ENCODE measurements around the gene SSTR5. TPM values are rescaled to one million over a fixed set of nuclear protein-coding genes. Genes with fewer than 3 reads are reported as not detected.

The SSTR5 gene
- polyA plus RNA-seq, 6 donors from 2014 or later = not detected

GRCh38 chr16:1065469-1066128 is 6.9 kb upstream of the SSTR5 start:
- ATAC-seq (ENCODE audit: low read depth in 2 of 2) (no peak), DNase-seq (no peak)
- H3K4me1 Mint-ChIP-seq = peaks cover 0 to 6% (median 0%) of the 10 kb centered on the region in 3 donors
- H3K27ac Mint-ChIP-seq = peak overlapping the region in 1 of 6 donors; percentile 41
- H3K9me3 Mint-ChIP-seq = peaks cover 0 to 3% (median 0%) of the 10 kb centered on the region in 7 donors
- no peak overlapping the region for H3K4me3 Mint-ChIP-seq
- H3K36me3 Mint-ChIP-seq = no peaks in the 10 kb centered on the region
- peaks cover 9 to 72% (median 43%) of the 10 kb centered on the region in 3 donors for H3K27me3 Mint-ChIP-seq

- H3K4me3 Mint-ChIP-seq = no peak overlapping the region
- peaks cover 0 to 6% (median 0%) of the 10 kb centered on the region in 3 donors for H3K4me1 Mint-ChIP-seq
- H3K9me3 Mint-ChIP-seq = peaks cover 0 to 3% (median 0%) of the 10 kb centered on the region in 7 donors
These were observed 5.9 kb upstream of the SSTR5 start for GRCh38 chr16:1066584-1067172.

GRCh38 chr16:1067629-1068028 is 4.9 kb upstream of the SSTR5 start:
- Mint-ChIP-seq H3K4me1 (peaks cover 0 to 6% (median 0%) of the 10 kb centered on the region in 3 donors), H3K36me3 (no peaks in the 10 kb centered on the region), H3K9me3 (peaks cover 0 to 3% (median 0%) of the 10 kb centered on the region in 7 donors), H3K27me3 (peaks cover 9 to 77% (median 43%) of the 10 kb centered on the region in 3 donors), H3K27ac (peak overlapping the region in 1 of 6 donors; percentile 74), H3K4me3 (no peak overlapping the region)
- ATAC-seq (ENCODE audit: low read depth in 2 of 2) (no peak), DNase-seq (no peak)

More at GRCh38 chr16:1066584-1067172, 5.9 kb upstream of the SSTR5 start:
- Mint-ChIP-seq H3K27ac (no peak overlapping the region), H3K27me3 (peaks cover 9 to 79% (median 43%) of the 10 kb centered on the region in 3 donors), H3K36me3 (no peaks in the 10 kb centered on the region)
- ATAC-seq (ENCODE audit: low read depth in 2 of 2) = no peak
- no peak for DNase-seq

GRCh38 chr16:1068451-1068850 is 4.1 kb upstream of the SSTR5 start:
- H3K4me3 Mint-ChIP-seq = no peak overlapping the region
- DNase-seq (no peak), ATAC-seq (ENCODE audit: low read depth in 2 of 2) (no peak)
- H3K27me3 Mint-ChIP-seq = peaks cover 9 to 69% (median 42%) of the 10 kb centered on the region in 3 donors
- H3K9me3 Mint-ChIP-seq = peaks cover 0 to 3% (median 0%) of the 10 kb centered on the region in 7 donors
- H3K27ac Mint-ChIP-seq = no peak overlapping the region
- no peaks in the 10 kb centered on the region for H3K36me3 Mint-ChIP-seq
- peaks cover 0 to 6% (median 0%) of the 10 kb centered on the region in 3 donors for H3K4me1 Mint-ChIP-seq

- no peak overlapping the region for H3K27ac Mint-ChIP-seq
- H3K36me3 Mint-ChIP-seq = no peaks in the 10 kb centered on the region
- peaks cover 0 to 6% (median 0%) of the 10 kb centered on the region in 3 donors for H3K4me1 Mint-ChIP-seq
- H3K9me3 Mint-ChIP-seq = peaks cover 0 to 3% (median 0%) of the 10 kb centered on the region in 7 donors
- no peak overlapping the region for H3K4me3 Mint-ChIP-seq
- DNase-seq (no peak), ATAC-seq (ENCODE audit: low read depth in 2 of 2) (no peak)
- peaks cover 4 to 63% (median 35%) of the 10 kb centered on the region in 3 donors for H3K27me3 Mint-ChIP-seq
These were observed 3.4 kb upstream of the SSTR5 start for GRCh38 chr16:1069154-1069553.

- Mint-ChIP-seq H3K27me3 (peaks cover 4 to 55% (median 26%) of the 10 kb centered on the region in 3 donors), H3K9me3 (peaks cover 0 to 3% (median 0%) of the 10 kb centered on the region in 7 donors), H3K27ac (no peak overlapping the region), H3K4me1 (peaks cover 0 to 6% (median 0%) of the 10 kb centered on the region in 3 donors), H3K4me3 (peak overlapping the region in 1 of 8 donors; percentile 35), H3K36me3 (no peaks in the 10 kb centered on the region)
- DNase-seq (no peak), ATAC-seq (ENCODE audit: low read depth in 2 of 2) (no peak)
These were observed 2.3 kb upstream of the SSTR5 start for GRCh38 chr16:1070084-1070863.

DNA sequence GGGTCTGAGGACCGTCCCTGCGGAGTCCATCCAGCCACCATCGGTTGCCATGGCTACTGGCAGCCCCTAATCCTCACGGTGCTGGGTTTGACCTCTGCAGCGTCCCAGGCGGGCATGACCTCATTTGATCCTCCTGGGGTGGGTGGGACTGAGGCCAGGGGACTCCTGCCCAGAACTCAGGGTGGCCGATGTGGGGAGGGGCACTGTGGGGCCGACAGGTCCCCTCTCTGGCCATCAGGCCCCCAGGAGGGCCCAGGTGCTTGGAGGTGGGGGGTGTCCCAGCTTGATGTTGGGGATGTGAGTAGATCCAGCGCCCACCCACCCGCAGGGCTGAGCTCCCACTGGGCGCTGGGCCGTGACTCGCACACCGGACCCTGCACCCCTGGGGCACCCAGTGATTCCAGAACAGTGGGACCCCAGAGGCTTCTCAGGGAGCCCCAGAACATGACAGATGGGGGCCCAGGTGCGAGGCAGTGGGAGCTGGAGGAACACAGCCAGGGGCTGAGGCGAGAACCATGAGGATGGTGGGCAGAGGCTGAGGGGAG is 1.6 kb upstream of the SSTR5 start:
- no peaks in the 10 kb centered on the region for H3K36me3 Mint-ChIP-seq
- ATAC-seq (ENCODE audit: low read depth in 2 of 2) (no peak), DNase-seq (no peak)
- peaks cover 4 to 52% (median 22%) of the 10 kb centered on the region in 3 donors for H3K27me3 Mint-ChIP-seq
- H3K4me3 Mint-ChIP-seq = no peak overlapping the region
- H3K4me1 Mint-ChIP-seq = peaks cover 0 to 6% (median 0%) of the 10 kb centered on the region in 3 donors
- H3K27ac Mint-ChIP-seq = no peak overlapping the region
- peaks cover 0 to 3% (median 0%) of the 10 kb centered on the region in 7 donors for H3K9me3 Mint-ChIP-seq

- H3K4me3 Mint-ChIP-seq = no peak overlapping the region
- H3K9me3 Mint-ChIP-seq = peaks cover 0 to 4% (median 0%) of the 10 kb centered on the region in 7 donors
- H3K4me1 Mint-ChIP-seq = peaks cover 0 to 6% (median 0%) of the 10 kb centered on the region in 3 donors
- peaks cover 7 to 53% (median 26%) of the 10 kb centered on the region in 3 donors for H3K27me3 Mint-ChIP-seq
- H3K27ac Mint-ChIP-seq = no peak overlapping the region
- ATAC-seq (ENCODE audit: low read depth in 2 of 2) (no peak), DNase-seq (no peak)
- H3K36me3 Mint-ChIP-seq = peaks cover 0 to 5% of the 10 kb centered on the region in 2 donors
These were observed 854 bp upstream of the SSTR5 start for GRCh38 chr16:1071561-1072225.

DNA sequence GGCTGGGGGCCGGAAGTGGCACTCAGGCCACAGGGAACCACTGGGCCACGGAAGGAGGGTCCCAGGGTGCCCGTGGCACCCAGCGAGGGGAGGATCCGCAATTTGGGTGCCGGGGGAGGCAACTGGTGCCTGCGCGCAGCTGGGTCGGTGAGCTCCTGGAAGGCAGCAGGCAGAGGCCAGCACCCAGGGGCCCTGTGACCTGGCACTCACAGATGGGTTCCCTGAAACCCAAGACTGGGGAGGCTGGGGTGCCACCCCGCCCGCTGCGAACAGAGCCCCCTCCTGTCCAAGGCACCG is 663 bp downstream of the SSTR5 start:
- ATAC-seq (ENCODE audit: low read depth in 2 of 2) = no peak
- no peaks in the 10 kb centered on the region for H3K4me1 Mint-ChIP-seq
- H3K4me3 Mint-ChIP-seq = no peak overlapping the region

GRCh38 chr16:1073566-1074378 is 1.2 kb downstream of the SSTR5 start:
- peaks cover 0 to 7% of the 10 kb centered on the region in 2 donors for H3K36me3 Mint-ChIP-seq
- DNase-seq = no peak
- peaks cover 0 to 2% (median 0%) of the 10 kb centered on the region in 7 donors for H3K9me3 Mint-ChIP-seq
- no peak overlapping the region for H3K4me3 Mint-ChIP-seq
- ATAC-seq (ENCODE audit: low read depth in 2 of 2) = no peak
- H3K27me3 Mint-ChIP-seq = peaks cover 7 to 41% (median 20%) of the 10 kb centered on the region in 3 donors
- no peak overlapping the region for H3K27ac Mint-ChIP-seq
- H3K4me1 Mint-ChIP-seq = no peaks in the 10 kb centered on the region

More for the DNA sequence above, 663 bp downstream of the SSTR5 start:
- peaks cover 0 to 7% of the 10 kb centered on the region in 2 donors for H3K36me3 Mint-ChIP-seq
- peaks cover 7 to 44% (median 20%) of the 10 kb centered on the region in 3 donors for H3K27me3 Mint-ChIP-seq
- H3K27ac Mint-ChIP-seq = no peak overlapping the region
- no peak for DNase-seq
- H3K9me3 Mint-ChIP-seq = peaks cover 0 to 2% (median 0%) of the 10 kb centered on the region in 7 donors

GRCh38 chr16:1074379-1074649 is 1.8 kb downstream of the SSTR5 start:
- no peak for ATAC-seq (ENCODE audit: low read depth in 2 of 2)

DNA sequence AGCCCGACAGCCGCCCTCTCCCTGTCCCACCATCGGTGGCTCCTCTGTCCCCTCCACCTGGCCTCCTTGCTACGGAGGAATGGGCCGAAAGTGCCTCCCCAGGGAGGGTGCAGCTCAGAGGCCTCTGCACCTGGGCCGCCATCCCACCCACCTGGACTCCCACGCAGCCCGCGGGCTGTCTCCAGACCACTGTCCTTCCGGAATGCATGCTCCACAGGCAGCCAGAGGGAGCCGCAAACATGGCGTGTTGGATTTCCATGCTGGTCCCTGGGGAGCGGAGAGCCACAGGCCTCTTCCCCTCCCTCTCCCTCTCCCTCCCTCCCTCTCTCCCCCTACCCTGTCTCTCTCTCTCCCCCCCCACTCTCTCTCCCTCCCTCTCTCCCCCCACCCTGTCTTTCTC is 3.0 kb downstream of the SSTR5 start:
- Mint-ChIP-seq H3K4me1 (no peaks in the 10 kb centered on the region), H3K27me3 (peaks cover 7 to 25% (median 13%) of the 10 kb centered on the region in 3 donors), H3K4me3 (no peak overlapping the region), H3K36me3 (peaks cover 0 to 7% of the 10 kb centered on the region in 2 donors), H3K9me3 (peaks cover 0 to 2% (median 0%) of the 10 kb centered on the region in 7 donors), H3K27ac (no peak overlapping the region)
- DNase-seq (no peak), ATAC-seq (ENCODE audit: low read depth in 2 of 2) (no peak)

More at GRCh38 chr16:1074379-1074649, 1.8 kb downstream of the SSTR5 start:
- DNase-seq = no peak
- H3K4me1 Mint-ChIP-seq = no peaks in the 10 kb centered on the region
- peaks cover 7 to 37% (median 20%) of the 10 kb centered on the region in 3 donors for H3K27me3 Mint-ChIP-seq
- H3K9me3 Mint-ChIP-seq = peaks cover 0 to 2% (median 0%) of the 10 kb centered on the region in 7 donors
- peak overlapping the region in 1 of 6 donors; percentile 38 for H3K27ac Mint-ChIP-seq
- H3K4me3 Mint-ChIP-seq = no peak overlapping the region
- peaks cover 0 to 7% of the 10 kb centered on the region in 2 donors for H3K36me3 Mint-ChIP-seq
